GM21717 (cell line): ENCODE measurements around the gene KRT80.

ENCODE experiments used
- ATAC-seq: cut with Tn5 transposase; IDR thresholded peaks from one replicate; pipeline ENCODE4 v1.9.1; 2021; ENCODE audit warnings: mild to moderate bottlenecking, moderate library complexity; ENCODE audit not compliant: unreplicated experiment

The KRT80 gene

DNA sequence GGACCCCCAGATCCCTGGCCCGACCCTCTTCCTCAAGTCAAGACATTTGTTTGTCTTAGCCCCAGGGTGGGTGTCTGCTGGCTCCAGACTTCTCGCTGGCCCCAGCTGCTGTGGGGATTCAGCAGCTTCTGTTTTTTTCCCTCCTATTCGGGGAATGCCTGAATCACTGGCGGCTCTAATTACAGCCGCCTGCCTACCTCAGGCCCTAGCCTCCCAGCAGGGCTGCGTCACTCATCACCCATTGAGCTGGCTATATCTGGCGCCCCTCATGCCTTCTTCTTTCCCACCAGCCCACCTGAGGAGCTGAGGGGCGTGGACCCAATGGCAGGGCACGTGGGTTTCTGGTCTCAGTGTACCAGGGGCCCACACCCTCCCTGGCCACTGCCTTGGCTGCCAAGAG, 10.1 kb downstream of the KRT80 start:
- no peak for ATAC-seq

DNA sequence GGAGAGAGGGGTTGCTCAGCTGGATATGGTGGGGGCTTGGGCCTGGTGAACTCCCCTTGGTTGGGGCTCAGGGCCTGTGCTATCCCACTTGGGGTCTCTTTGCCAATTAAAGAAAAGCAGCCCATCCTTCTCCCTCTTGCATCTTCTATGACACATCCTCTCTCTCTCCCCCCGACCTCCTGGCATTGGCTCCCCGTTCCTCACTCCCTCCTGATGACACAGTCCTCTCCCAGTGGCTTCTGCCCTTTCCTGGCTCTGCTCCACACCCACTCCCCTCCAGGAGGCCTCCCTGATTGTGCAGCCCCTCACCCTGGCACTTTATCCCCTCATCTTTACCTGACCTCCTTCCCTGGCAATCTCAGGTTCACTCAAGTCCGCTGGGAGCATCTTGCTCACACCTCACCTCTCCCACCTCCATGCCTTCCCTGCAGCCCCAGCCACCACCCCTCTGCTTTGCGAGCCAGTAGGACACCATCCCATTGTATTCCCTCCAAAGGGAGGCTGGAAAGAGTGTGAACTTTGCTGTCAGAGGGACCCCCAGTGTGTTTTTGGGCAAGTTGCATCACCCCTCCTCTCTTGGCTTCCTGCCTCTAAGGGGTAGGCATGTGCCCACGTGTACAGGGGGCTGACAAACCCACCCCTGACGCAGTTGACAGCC, 10.7 kb downstream of the KRT80 start:
- ATAC-seq: no peak

DNA sequence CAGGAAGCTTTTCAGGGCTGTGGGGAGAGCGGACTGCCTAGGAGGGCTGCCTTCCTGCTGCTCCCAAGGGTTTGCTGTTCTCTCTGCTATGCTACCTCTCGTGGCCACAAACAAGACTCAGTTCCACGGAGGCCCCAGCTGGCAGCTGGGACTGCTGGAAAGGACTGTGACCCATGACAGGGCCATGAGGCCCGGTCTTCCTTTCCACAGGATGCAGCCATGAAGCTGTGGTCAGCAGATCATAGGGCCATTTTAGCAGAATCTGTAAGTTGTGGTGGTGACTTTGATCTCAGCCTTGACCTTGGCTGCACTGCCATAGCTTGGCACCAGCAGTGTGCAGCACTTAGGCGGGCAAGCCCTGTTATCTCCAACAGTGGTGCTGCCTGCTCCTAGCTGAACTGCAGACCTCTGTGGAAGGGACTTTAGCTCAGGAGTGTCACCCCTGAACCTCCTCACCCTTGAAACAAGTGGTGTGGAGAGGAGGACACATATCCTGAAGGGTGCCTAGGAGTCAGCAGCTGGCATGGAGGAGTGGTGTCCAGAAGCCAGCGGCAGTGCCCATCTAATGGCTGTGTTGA, 12.3 kb downstream of the KRT80 start:
- ATAC-seq: no peak

DNA sequence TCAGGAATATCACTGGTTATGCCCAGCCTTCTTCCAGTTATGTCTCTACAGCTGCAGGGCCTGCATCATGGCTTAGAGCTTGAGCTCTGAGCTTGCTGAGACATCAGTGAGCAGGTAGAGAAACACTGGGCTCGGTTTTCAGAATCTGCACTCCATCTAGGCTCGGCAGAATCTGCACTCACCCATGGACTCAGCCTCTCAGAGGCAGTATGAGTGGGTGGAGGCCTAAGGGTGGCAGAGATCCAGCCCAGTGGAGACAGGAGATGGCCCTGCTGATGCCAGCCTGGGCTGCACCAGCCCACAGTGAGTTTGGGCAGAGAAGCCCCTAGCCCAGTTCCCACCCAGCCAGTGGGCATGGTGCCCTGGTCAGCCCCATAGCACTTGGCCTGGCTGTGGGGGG, 12.8 kb downstream of the KRT80 start:
- ATAC-seq: no peak

DNA sequence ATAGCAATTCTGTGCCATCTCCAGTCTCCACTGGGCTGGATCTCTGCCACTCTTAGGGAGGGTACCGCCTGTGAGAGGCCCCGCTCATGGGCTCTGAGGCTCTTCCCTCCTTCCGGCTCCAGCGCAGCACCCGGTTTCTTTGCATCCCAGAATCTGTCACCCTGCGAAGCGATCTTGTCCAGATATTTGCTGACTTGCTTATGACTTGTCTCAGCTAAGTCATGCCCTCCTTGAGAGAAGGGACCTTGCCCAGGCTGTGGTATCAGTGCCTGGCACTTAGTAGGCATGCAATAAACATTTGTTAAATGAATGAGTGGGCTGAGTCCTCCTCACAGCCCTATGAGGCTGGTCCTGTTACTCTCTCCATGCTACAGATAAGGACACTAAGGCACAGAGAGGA, 13.4 kb downstream of the KRT80 start:
- ATAC-seq: no peak

DNA sequence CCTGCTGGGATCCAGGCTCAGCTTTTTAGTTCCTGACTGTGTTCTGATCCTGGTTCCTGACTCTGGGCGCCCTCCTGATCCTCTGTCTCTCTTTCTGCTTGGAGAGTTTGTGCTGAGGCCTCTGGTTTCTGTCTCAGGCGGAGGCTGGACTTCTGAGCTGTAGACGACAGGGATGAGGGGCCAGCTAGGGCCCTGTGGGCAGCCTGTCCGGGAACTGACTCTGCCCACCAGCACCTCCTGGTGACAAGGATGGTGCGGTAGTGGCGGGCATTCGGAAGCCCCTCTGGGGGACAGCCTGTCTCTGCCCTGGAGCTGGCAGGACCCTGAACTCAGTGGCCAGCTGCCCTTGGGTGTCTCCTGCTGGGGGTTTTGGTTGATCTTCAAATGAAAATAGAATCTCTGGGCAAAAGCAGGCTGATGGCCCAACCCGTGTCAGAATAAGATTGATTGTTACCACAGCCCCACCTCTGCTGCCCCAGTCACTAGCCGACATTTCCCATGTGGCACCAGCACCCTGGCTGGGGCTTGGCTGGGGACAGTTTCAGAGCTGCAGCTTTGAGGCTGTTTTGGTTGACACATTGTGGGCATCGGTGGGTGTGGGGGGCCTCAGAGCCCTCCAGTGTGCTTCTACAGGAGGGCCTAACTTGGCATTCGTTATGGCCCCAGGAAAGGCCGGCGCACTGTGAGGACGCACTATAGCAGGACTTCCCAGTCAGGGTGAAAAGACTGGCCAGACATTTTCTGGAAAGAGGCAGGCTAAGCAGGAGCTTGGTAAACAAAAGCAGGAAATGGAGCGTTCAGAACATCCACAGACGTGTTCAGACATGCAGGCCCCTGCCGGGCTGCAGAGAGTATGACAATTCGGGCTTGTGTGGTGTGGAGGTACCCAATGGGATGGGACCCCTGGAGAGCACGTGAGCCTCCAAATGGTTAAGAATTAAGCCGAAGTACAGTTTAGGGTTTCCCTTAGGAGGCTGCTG, 16.2 kb downstream of the KRT80 start:
- ATAC-seq: no peak

DNA sequence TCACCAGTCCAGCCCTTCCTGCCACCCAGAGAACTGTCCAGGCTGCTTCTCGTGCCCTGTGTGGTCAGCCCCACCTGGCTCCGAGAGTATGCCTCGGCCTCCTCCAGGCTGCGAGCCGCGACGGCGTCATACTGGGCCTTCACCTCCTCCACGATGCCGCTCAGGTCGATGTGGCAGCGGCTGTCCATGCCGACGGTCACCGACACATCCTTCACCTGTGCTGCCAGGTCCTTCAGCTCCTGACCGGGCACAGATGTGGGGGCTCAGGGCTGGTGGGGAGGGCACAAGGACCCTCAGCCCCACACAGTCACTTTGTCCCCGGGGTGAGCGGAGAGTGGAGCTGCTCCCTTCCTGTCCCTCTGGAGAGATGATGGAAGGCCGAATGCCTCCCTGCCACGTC, 18.3 kb downstream of the KRT80 start:
- ATAC-seq: no peak

DNA sequence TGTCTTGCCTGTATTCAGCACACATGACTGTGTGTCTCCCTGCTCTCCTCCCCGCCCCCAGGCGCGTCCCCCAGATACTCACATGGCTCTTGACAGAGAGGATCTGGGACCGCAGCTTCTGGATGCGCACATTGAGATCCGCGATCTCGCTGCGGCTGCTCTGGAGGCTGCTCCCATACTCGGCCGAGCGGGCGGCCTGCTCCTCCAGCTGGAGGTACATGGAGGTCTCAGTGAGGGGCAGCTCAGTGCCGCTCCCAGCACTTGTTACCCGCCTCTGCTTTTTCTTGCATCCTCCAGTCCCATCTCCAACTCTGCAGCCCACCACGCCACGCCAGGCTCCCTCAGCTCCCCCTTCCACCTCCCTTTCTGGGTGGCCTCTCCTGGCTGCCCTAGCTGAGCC, 18.9 kb downstream of the KRT80 start:
- ATAC-seq: no peak

DNA sequence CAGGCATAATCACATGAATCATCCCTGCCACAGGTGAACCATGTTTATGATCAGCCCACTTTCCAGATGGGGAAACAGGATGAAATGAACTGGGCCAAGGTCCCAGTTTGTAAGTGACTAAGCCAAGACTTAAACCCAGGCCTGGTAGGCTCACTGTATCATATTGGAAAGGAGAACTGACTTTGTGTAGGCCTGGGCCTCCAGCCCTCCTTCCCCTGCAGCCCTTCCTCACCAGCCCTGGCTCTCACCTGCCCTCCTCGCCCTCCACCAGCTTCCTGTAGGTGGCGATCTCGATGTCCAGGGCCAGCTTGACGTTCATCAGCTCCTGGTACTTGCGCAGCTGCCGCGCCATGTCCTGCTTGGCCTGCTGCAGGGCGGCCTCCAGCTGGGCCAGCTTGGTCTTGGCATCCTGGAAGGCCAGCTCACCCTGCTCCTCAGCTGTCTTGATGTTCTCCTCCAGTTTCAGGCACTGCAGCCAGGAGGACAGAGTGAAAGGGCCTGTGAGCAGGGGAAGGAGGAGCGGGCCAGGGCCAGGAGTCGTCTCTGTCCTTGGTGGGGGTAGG, 19.8 kb downstream of the KRT80 start:
- no peak for ATAC-seq

DNA sequence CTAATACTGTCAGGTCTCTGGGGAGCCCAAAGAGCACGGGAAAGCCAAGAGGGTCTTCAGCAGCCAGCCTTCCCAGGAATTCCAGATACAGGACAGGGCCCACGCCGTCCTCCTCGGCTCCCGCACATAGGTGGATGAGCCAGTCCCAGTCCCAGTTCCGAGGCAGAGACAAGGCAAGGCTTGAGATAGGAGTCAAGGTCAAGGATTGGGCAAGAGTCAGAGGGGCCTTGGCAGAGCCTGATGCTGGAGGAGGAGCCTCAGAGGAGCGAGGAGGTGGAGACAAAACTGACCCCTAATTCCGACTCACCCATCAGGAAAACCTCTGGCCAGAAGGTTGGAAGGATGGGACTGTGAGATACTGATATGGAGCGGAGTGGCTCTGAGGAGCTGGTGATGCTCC, 21.0 kb downstream of the KRT80 start:
- ATAC-seq: no peak

DNA sequence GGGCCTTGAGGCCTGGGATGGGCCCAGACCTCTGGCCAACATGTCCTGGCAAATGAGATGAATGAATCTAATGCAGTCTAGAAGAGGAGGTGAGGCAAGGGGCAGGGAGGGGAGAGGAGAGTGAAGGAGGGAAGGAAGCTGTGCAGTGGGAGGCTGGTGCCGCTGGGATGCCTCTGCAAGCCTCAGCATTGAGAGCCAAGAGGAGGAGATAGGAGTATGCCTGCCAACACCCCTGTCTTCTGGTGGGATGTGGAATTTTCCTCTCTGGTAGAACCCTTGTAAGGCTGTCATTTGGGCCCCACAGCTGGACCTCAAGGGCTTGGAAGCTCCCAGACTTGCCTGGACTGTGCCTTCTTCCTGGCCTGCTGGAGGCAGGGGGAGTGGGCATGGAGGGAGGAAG, 21.9 kb downstream of the KRT80 start:
- ATAC-seq: no peak

DNA sequence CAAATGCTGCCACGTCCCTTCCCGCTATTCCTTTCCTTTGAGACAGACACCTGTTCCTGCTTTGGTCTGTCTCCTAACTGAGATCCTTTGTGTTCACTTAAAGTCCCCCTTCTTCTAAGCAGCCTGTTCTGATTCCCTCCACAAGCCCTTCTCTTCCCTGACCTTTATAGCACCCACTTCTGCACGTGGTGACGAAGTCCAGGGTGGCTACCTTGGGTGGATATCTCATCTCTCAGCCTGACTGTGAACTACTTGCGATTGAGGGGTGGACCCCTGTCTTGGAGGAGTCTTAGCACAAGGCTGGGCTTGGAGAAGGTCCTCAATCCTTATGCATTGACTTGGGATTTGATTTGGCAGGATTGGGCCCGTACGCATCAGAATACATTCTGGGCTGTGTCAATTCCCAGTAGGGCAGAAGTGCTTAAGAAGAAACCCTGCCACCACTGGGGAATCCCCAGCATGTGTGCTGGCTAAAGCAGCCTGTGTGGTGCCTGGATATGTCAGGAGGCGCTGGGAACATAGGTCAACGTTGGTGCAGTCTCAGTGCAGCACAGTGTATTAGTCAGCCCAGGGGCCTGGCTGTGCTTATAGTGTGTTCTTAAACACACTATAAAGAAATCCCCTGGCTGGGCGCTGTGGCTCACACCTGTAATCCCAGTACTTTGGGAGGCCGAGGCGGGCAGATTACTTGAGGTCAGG, 23.6 kb downstream of the KRT80 start:
- ATAC-seq: no peak

DNA sequence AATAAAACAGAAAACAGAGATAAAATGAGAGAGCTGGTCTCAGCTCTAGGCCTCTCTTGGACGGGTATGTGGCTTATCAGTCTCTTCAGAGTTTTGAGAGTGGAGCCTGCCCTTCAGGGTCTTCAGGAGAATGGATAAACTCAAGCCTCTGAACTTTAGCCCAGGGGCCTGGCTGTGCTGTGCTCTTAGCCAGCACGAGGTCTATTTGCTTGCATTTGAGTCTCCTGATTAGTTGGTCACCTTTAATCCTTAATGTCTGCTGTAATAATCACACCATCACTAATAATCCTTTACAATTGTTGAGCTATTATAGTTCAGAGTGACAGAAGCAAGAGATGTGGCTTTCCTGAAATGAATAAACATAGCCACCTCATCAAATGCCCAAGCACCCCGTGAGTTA, 24.3 kb downstream of the KRT80 start:
- ATAC-seq: no peak

DNA sequence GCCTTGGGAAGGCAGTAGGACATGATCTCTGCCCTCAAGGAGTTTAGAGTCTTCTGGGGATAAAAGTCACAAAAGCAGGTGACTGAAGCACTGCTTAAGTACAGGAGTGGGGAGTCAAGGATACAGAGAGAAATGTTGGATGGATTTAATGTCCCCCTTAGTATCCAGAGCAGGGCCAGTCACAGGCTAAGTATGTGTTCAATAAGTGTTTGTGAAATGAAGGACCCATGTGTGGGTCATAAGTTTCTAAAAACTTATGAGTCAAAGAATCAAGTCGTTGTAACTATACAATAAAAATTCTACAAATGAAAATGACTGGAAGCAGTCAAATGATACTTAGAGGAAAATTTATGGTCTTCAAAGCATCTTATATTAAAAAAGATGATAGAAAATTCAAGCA, 25.1 kb downstream of the KRT80 start:
- ATAC-seq: no peak

DNA sequence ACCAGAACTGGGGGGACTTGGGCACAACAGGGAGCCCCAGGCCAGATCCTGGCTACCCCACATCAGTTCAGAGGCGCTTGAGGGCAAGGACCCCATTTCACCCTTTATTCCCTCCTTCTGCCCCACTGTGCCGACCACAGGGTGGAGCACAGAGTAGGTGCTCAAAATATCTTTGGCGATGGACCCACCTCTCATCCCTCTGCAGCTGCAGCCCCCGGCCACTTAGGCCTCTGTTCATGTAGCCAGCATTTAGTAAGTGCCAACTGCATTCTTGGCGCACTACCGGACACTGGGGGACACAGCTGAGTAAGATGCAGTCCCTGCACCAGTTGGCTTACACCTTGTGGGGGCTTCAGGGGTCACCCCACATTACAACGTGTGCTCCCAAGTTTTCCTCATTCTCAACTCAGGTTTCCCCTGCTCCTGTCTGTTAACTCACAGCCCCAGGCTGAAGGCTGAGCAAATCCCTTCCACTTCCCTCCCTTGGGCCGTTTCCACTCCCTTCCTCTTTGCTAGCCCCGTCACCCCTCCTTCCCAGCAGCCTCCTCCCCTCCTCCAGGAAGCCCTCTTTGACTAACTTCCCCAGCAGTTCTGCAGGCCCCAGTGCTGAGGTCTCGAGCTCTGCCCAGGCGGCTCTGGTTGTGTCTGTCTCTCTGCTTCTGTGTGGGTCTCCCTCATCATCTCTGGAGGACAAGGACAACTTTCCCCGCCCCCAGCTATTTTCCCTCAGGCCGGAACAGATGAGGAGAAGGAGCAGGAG, 26.5 kb downstream of the KRT80 start:
- no peak for ATAC-seq

DNA sequence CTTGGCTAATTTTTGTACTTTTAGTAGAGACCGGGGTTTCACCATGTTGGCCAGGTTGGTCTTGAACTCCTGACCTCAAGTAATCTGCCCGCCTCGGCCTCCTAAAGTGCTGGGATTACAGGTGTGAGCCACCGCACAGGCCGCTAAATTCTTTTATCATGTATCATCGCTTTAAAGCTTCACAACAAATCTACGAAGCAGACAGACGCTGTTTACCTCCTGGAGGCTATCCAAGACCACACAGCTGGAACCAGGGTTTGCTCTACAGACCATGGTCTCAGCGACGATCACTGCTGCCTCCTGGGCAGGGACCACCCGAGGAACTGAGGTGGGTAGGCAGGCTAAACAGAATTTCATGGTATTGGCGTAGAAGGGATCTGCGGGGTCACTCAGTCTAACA, 27.2 kb downstream of the KRT80 start:
- no peak for ATAC-seq

DNA sequence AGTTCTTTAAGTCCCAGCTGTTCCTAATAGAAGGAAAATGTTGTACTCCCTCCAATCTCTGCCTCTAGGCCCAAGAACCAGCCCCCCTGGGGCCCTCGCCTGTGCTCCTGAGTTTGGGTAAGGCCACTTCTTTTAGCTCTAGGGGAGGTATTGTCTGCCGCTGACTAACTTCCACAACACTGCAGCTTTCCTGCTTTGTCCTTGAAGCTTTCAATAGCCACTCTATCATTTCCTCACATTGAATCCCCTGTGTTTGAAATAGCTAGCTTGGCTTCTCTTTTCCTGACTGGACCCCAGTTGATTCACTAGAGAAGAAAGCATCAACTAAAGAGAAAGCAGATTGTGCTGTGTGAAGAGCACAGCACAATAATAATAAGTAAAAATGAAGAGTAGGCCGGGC, 28.8 kb downstream of the KRT80 start:
- ATAC-seq: no peak

DNA sequence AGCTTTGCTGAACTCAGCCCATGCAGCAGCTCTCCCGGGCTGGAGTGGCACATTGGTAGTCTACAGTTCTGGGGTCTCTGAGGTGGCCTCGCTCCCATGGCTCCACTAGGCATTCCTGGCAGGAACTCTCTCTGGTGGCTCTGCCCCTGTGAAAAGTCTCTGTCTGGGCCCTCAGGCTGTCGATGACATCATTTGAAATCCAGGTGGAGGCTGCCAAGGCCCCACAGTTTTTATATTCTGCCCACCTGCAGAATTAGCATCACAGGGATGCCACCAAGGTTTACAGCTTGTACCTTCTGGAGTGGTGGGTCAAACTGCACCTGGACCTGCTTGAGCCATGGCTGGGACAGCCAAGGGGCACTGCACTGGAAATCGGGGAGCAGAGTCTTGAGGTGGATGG, 31.6 kb downstream of the KRT80 start:
- ATAC-seq: no peak

DNA sequence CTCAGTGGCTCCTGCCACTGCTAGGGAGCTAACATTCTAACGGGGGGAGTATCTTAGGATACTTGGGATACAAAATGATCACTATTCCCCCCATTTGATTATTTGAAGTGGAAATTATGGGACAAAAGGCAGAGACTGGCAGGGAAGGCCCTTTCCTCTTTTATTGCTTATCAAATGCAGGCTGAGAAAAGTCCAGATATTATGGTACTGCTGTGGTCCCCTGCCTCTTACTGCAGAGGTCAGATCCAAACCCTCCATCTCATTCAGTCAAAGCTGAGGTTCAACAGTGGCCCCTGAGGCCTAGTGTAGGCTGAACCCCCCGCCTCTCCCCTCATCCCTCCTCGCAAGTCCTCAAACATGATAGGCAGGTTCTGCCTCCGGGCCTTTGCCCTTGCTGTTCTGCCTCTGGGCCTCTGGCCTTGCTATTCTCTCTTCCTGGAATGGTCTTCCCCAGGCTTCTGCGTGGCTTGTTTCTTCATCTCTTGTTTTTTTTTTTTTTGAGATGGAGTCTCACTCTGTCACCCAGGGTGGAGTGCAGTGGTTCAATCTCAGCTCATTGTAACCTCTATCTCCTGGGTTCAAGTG, 34.2 kb downstream of the KRT80 start:
- no peak for ATAC-seq
